Measurements from ENCODE around the gene TAOK1. TPM values are rescaled to one million over a fixed set of nuclear protein-coding genes. Genes with fewer than 3 reads are reported as not detected.
A peak's percentile ranks its signal among the peaks of the same experiment; 100 is the strongest.

Gene TAOK1
- total and polyA plus RNA-seq, 9 of the 15 experiments (the other 6 are each of a cell fraction or from before 2014, with no cell fraction given), result 3.2 to 33.1 (median 16.5) TPM

- no peaks in the 10 kb centered on the region for H3K9me3 ChIP-seq (replicated peaks; ENCODE audit: control insufficient read depth, insufficient read depth, low read depth, low read length)
- BruUV-seq (replicated peaks), result TSS peak; percentile 30
- H3K27ac ChIP-seq (ENCODE audit: extremely low read depth, low read depth, low read length), result peak overlapping the region; percentile 47; the same call in 1 of the 3 replicates
- peaks cover 4% of the 10 kb centered on the region for H3K9me1 ChIP-seq (ENCODE audit: control insufficient read depth, insufficient read depth, low read length)
- ATAC-seq (peak; percentile 21; the same call in 2 of the 3 replicates), DNase-seq (ENCODE audit: extremely low read depth in 1 of 4, low spot score in 3 of 4) (peak; percentile 46 to 61 (median 50)), FAIRE-seq (peak; percentile 54)
- no peaks in the 10 kb centered on the region for H3K27me3 ChIP-seq (ENCODE audit: control insufficient read depth in 2 of 2, insufficient read depth in 2 of 2, low read length in 2 of 2)
- CTCF ChIA-PET (ENCODE audit: low intra/inter-chr PET ratio), result no interaction called here
- H2AFZ ChIP-seq (ENCODE audit: low read depth, low read length), result peak overlapping the region; percentile 83
- POLR2A ChIA-PET, result interaction anchor here (0.6 to 1.0 kb wide), 2 partner anchors 65 to 632 kb away, joined by 4 read pairs; no protein-coding TSS in a partner anchor
- H3K9ac ChIP-seq (ENCODE audit: insufficient read depth in 1 of 2, low read depth in 2 of 2, low read length in 2 of 2), result peak overlapping the region; percentile 32 to 91; a peak in 3 of 4 replicates
- H4K20me1 ChIP-seq (replicated peaks; ENCODE audit: control insufficient read depth, insufficient read depth, low read length), result peaks cover 12% of the 10 kb centered on the region
- H3K4me3 ChIP-seq, result peak overlapping the region; percentile 63
- peaks cover 38 to 80% of the 10 kb centered on the region in 2 experiments for H3K4me1 ChIP-seq (replicated peaks in 1 of 2; ENCODE audit: control insufficient read depth in 2 of 2, insufficient read depth in 2 of 2, low read length in 2 of 2)
- peak overlapping the region; percentile 77 for H3K4me2 ChIP-seq (ENCODE audit: insufficient read depth, low read length)
- in situ Hi-C loops (cut with MboI), result no loop called here
- WGBS (ENCODE audit: insufficient coverage, low coverage, missing lambda C conversion rate), result 2% methylated on average over 42 of the region's 64 CpGs
- H3K79me2 ChIP-seq (ENCODE audit: control insufficient read depth, insufficient read depth, low read length), result peaks cover 7% of the 10 kb centered on the region
- no peaks in the 10 kb centered on the region for H3K36me3 ChIP-seq (ENCODE audit: control insufficient read depth, insufficient read depth, low read length)
- intact Hi-C loops (cut with micrococcal nuclease), result loop anchor here (2.0 to 5.0 kb wide), 2 partner anchors 202 to 223 kb away; partner anchors contain the start of gene TAOK1
- no peak for TF ChIP-seq THRAP3 (IDR thresholded peaks at IDR 0.05; ENCODE audit: borderline replicate concordance)
- peak in 1 of 2 experiments; percentile 57; a peak in 2 of 4 replicates for TF ChIP-seq RAD21 (CRISPR knock-in tag; conservative IDR thresholded peaks at IDR 0.05 in 1 of 2, IDR thresholded peaks at IDR 0.05 in 1 of 2)
- peak; percentile 37 to 97; a peak in 2 of 4 replicates for TF ChIP-seq ZNF639 (CRISPR knock-in tag; conservative IDR thresholded peaks at IDR 0.05 in 1 of 2, IDR thresholded peaks at IDR 0.05 in 1 of 2)
- no peak for TF ChIP-seq E2F8 (IDR thresholded peaks at IDR 0.05; ENCODE audit: low read depth, partially characterized antibody)
- TF ChIP-seq HMGN3 (IDR thresholded peaks at IDR 0.05; ENCODE audit: borderline replicate concordance, extremely low read depth, insufficient read length, low read depth, low read length), result peak; percentile 21
- TF ChIP-seq HLTF (IDR thresholded peaks at IDR 0.05), result no peak
- no peak for TF ChIP-seq ZNF444 (CRISPR knock-in tag; IDR thresholded peaks at IDR 0.05)
- TF ChIP-seq STAT5B (CRISPR knock-in tag; IDR thresholded peaks at IDR 0.05), result no peak
- no peak for TF ChIP-seq JUN (IDR thresholded peaks at IDR 0.05; ENCODE audit: borderline replicate concordance, low read depth, low read length)
- TF ChIP-seq JUN (CRISPR knock-in tag; IDR thresholded peaks at IDR 0.05; ENCODE audit: borderline replicate concordance), result no peak
- no peak for TF ChIP-seq SPI1 (IDR thresholded peaks at IDR 0.05; ENCODE audit: borderline replicate concordance, low read depth, low read length)
- TF ChIP-seq NCOA6 (IDR thresholded peaks at IDR 0.05), result peak; percentile 87
- 0 out of 2 replicates have a peak, but pooled peaks have one; percentile 30 for TF ChIP-seq MECOM (CRISPR knock-in tag; IDR thresholded peaks at IDR 0.05)
- no peak for TF ChIP-seq NR4A1 (CRISPR knock-in tag; IDR thresholded peaks at IDR 0.05)
- TF ChIP-seq NR4A1 (tag; IDR thresholded peaks at IDR 0.05), result no peak
- TF ChIP-seq MAFG (tag; conservative IDR thresholded peaks at IDR 0.05), result no peak
Observed at GRCh38 chr17:29593591-29594518, 203.7 kb downstream of the TAOK1 start.

Data from K562 (cell line).